ENCODE measurements around the gene CACNG4. TPM values are rescaled to one million over a fixed set of nuclear protein-coding genes. Genes with fewer than 3 reads are reported as not detected.

The CACNG4 gene
- total RNA-seq, 1 experiment from 2014 or later, result not detected

DNA sequence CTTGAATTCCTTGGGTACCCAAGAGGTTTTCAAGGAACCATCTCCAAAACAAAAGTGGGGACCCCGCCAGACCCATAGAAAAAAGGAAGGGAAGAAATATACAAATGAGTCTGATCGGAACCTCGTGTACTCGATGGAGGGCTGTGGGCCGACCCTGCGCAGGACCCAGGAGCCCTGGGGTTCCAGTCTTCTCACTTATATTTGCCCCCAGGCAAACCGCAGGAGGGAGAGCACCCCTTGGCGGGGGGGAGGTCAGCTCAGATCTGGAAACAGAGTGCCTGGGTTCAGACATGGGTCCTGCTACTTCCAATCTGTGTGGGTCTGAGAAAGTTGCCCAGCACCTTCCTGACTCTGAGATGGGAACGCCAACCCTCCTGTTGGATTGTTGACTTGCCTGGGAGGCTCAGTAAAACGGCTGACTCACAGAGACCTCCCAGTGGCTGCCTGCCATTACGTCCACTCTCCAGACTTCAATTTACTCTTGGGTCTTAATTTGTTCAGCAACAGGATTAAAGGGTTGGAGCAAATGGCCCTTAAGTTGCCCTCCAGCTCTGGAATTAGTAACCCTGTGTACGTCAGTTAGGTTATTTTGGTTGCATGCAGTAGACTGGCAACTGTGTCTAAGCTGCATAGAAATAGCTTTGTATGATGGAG, 24.9 kb upstream of the CACNG4 start:
- Histone ChIP-seq H4K20me1 (ENCODE audit: insufficient read depth, low read depth, low read length) (no peaks in the 10 kb centered on the region), H2AFZ (ENCODE audit: low read length) (no peak overlapping the region), H3K4me3 (ENCODE audit: low read length) (no peak overlapping the region), H3K9me3 (ENCODE audit: low read length) (no peaks in the 10 kb centered on the region), H3K4me2 (ENCODE audit: low read depth, low read length, poor library complexity, severe bottlenecking) (no peak overlapping the region), H3K9ac (ENCODE audit: low read length) (no peak overlapping the region), H3K27ac (ENCODE audit: low read length) (no peak overlapping the region), H3K9me2 (replicated peaks; ENCODE audit: insufficient read depth, low read length) (no peaks in the 10 kb centered on the region), H3K79me2 (ENCODE audit: low read length) (no peaks in the 10 kb centered on the region), H3K4me1 (ENCODE audit: low read length) (no peaks in the 10 kb centered on the region), H3K36me3 (ENCODE audit: insufficient read depth, low read length) (no peaks in the 10 kb centered on the region), H3K27me3 (ENCODE audit: low read length) (no peaks in the 10 kb centered on the region)
- no peak for DNase-seq

DNA sequence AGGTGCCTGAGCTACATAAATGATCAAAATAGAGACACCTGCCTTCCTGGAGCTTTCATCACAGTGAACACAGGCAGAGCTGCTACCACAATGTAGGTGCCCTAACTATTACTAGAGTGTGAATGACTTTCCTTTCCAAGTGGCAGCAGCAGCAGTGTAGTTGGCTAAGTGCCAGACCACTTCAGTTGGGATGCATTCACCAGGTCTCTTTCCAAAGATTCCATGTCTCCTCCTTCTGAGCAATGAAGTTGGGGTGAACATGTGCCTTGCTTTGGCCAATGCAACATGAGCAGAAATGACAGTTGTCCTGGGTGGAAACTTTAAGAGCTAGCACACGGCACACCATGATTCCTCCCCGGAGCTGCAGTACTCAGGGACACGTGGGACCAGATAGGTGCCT, 23.3 kb upstream of the CACNG4 start:
- no peak overlapping the region for H3K4me3 ChIP-seq (ENCODE audit: low read length)
- no peak for DNase-seq
- no peaks in the 10 kb centered on the region for H3K36me3 ChIP-seq (ENCODE audit: insufficient read depth, low read length)
- no peak overlapping the region for H3K4me2 ChIP-seq (ENCODE audit: low read depth, low read length, poor library complexity, severe bottlenecking)
- no peak overlapping the region for H2AFZ ChIP-seq (ENCODE audit: low read length)
- no peaks in the 10 kb centered on the region for H3K9me2 ChIP-seq (replicated peaks; ENCODE audit: insufficient read depth, low read length)
- no peaks in the 10 kb centered on the region for H3K9me3 ChIP-seq (ENCODE audit: low read length)
- H4K20me1 ChIP-seq (ENCODE audit: insufficient read depth, low read depth, low read length), result no peaks in the 10 kb centered on the region
- no peak overlapping the region for H3K27ac ChIP-seq (ENCODE audit: low read length)
- no peaks in the 10 kb centered on the region; the same call in 1 of the 2 replicates for H3K27me3 ChIP-seq (ENCODE audit: low read length)
- no peak overlapping the region for H3K9ac ChIP-seq (ENCODE audit: low read length)
- no peaks in the 10 kb centered on the region for H3K4me1 ChIP-seq (ENCODE audit: low read length)
- no peaks in the 10 kb centered on the region for H3K79me2 ChIP-seq (ENCODE audit: low read length)

DNA sequence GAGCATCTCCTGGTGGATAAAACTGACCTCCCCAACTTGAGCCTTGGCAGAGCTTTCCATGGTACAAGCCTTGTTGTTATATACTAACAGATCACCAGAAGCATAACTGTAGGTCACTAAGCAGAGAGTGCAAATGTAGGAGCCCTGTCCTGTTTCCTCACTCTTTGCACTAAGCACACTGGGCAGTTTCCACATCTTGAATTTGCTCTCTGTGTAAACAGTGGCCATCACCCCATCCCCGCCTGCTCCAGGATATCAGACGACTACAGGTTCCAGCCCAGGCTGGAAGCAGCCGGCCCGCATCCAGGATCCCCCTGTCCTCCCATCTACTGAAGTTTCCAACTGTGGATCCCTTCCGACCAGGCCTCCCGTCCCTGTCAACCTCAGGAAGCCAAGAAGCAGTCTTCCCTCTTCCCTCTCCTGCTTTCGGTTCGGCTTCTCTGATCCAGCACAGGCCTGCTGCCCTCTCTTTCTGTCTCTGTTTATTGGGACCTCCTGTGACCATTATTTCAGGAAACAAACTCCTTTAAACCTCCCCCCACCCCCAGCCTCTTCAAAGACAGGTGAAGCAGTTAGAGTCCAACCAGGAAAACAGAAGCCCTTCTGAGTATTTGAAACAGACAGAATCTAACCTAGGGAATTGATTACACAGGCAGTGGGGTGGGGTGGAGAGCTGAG, 22.6 kb upstream of the CACNG4 start:
- Histone ChIP-seq H2AFZ (ENCODE audit: low read length) (no peak overlapping the region), H4K20me1 (ENCODE audit: insufficient read depth, low read depth, low read length) (no peaks in the 10 kb centered on the region), H3K4me1 (ENCODE audit: low read length) (no peaks in the 10 kb centered on the region), H3K27ac (ENCODE audit: low read length) (no peak overlapping the region), H3K4me2 (ENCODE audit: low read depth, low read length, poor library complexity, severe bottlenecking) (no peak overlapping the region), H3K9ac (ENCODE audit: low read length) (no peak overlapping the region), H3K79me2 (ENCODE audit: low read length) (no peaks in the 10 kb centered on the region), H3K9me2 (replicated peaks; ENCODE audit: insufficient read depth, low read length) (no peaks in the 10 kb centered on the region), H3K36me3 (ENCODE audit: insufficient read depth, low read length) (no peaks in the 10 kb centered on the region), H3K4me3 (ENCODE audit: low read length) (no peak overlapping the region), H3K9me3 (ENCODE audit: low read length) (no peaks in the 10 kb centered on the region), H3K27me3 (ENCODE audit: low read length) (no peaks in the 10 kb centered on the region; the same call in 1 of the 2 replicates)
- no peak for DNase-seq

DNA sequence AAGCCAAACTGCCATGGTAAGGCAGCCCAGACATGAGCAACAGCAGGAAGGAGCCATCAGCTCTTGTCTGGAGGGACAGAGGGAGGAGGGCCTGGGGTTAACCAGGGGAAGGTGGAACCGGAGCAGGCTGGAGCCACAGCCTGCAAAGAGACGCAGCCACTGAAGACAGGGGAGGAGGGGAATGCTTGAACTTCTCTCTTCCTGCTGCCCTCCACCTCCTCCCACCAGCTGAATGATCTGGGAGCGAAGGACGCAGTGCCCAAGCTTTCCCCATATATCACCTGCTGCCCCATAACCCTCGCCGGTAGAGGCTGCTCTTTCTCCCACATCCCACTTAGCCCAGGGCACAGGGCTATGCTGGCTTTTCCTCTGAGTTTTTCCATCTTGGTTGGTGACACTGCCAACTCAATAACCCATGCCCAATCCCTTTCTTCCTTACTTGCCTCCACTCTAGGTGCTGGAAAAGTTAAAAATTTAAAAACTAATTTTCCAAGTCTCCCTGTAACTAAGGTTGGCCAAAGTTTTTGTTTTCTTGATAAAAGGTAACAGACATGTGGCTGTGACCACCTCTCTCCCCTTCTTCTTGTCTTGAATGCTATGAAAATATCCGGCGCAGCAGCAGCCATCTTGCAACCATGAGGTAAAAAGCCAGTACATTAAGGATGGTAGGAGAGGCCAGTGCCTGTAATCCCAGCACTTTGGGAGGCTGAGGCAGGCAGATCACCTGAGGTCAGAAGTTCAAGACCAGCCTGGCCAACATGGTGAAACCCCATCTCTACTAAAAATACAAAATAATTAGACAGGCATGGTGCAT, 21.8 kb upstream of the CACNG4 start:
- no peaks in the 10 kb centered on the region for H4K20me1 ChIP-seq (ENCODE audit: insufficient read depth, low read depth, low read length)
- H3K4me1 ChIP-seq (ENCODE audit: low read length), result no peaks in the 10 kb centered on the region
- no peaks in the 10 kb centered on the region for H3K9me3 ChIP-seq (ENCODE audit: low read length)
- H3K9ac ChIP-seq (ENCODE audit: low read length), result no peak overlapping the region
- no peaks in the 10 kb centered on the region; the same call in 1 of the 2 replicates for H3K27me3 ChIP-seq (ENCODE audit: low read length)
- H3K9me2 ChIP-seq (replicated peaks; ENCODE audit: insufficient read depth, low read length), result no peaks in the 10 kb centered on the region
- no peaks in the 10 kb centered on the region for H3K79me2 ChIP-seq (ENCODE audit: low read length)
- no peak overlapping the region for H3K4me3 ChIP-seq (ENCODE audit: low read length)
- H2AFZ ChIP-seq (ENCODE audit: low read length), result no peak overlapping the region
- no peaks in the 10 kb centered on the region for H3K36me3 ChIP-seq (ENCODE audit: insufficient read depth, low read length)
- no peak for DNase-seq
- no peak overlapping the region for H3K4me2 ChIP-seq (ENCODE audit: low read depth, low read length, poor library complexity, severe bottlenecking)
- H3K27ac ChIP-seq (ENCODE audit: low read length), result no peak overlapping the region

DNA sequence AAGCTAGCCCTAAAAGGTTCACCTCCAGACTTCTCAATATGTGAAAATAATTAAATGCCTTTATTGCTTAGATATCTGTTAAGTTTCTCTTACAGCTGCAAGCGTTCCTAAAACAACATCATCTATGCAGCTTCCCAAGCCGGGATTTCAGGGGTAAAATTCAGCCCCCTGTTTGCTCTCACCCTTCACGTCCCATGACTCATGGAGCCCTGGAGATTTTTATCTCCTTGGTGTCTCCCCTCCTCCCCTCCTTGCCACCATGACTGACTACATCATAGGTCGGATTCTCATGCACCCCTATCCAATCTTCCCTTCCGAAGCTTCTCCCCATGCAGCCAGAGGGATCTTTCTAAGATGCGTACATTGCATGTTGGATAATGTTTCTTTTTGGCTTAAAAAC, 21.0 kb upstream of the CACNG4 start:
- Histone ChIP-seq H4K20me1 (ENCODE audit: insufficient read depth, low read depth, low read length) (no peaks in the 10 kb centered on the region), H3K9me3 (ENCODE audit: low read length) (no peaks in the 10 kb centered on the region), H2AFZ (ENCODE audit: low read length) (no peak overlapping the region), H3K79me2 (ENCODE audit: low read length) (no peaks in the 10 kb centered on the region), H3K36me3 (ENCODE audit: insufficient read depth, low read length) (no peaks in the 10 kb centered on the region), H3K4me2 (ENCODE audit: low read depth, low read length, poor library complexity, severe bottlenecking) (no peak overlapping the region), H3K4me3 (ENCODE audit: low read length) (no peak overlapping the region), H3K27ac (ENCODE audit: low read length) (no peak overlapping the region), H3K27me3 (ENCODE audit: low read length) (no peaks in the 10 kb centered on the region; the same call in 1 of the 2 replicates), H3K9me2 (replicated peaks; ENCODE audit: insufficient read depth, low read length) (no peaks in the 10 kb centered on the region), H3K4me1 (ENCODE audit: low read length) (no peaks in the 10 kb centered on the region), H3K9ac (ENCODE audit: low read length) (no peak overlapping the region)
- no peak for DNase-seq

DNA sequence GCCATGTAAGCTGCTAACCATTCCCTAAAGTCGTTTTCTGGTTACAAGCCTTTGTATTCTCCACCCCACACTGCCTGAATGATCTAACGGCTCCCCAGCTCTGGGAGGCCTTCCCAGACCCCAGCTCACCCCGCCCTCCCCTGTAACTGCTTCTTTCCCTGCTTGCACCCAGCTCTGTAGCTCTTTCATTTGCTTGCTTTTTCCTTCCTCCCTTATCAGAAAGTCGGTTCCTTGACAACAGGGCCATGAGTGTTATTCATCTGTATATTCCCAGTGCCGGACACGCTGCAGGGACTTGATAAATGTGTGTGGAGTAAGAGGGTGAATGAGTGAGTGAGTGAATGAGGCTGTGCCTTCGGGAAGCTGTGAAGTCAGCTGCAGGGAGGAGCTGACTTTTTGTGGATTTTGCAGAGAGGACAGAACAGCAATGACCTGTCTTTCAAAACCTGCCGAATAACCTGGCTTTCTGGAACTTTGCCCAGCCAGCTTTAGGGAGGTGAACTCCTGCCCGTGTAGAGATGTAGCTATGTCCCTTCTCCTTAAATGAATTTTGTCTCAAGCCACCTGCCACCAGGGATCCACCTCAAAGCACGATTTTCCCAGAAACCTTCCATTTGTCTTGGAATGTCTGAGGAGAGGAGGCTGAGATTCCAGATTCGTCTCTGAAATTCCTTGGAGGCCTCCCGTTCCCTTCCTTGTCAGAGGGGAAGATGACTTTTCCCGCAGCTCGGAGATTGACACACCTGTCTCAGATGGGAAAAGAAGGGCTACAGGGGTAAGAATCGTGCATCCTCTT, 20.0 kb upstream of the CACNG4 start:
- no peak for DNase-seq
- H3K27me3 ChIP-seq (ENCODE audit: low read length), result no peaks in the 10 kb centered on the region; the same call in 1 of the 2 replicates
- H3K36me3 ChIP-seq (ENCODE audit: insufficient read depth, low read length), result no peaks in the 10 kb centered on the region
- no peaks in the 10 kb centered on the region for H3K79me2 ChIP-seq (ENCODE audit: low read length)
- H3K4me2 ChIP-seq (ENCODE audit: low read depth, low read length, poor library complexity, severe bottlenecking), result no peak overlapping the region
- H3K27ac ChIP-seq (ENCODE audit: low read length), result no peak overlapping the region
- H3K4me3 ChIP-seq (ENCODE audit: low read length), result no peak overlapping the region
- no peaks in the 10 kb centered on the region for H3K9me3 ChIP-seq (ENCODE audit: low read length)
- no peak overlapping the region for H3K9ac ChIP-seq (ENCODE audit: low read length)
- no peaks in the 10 kb centered on the region for H3K4me1 ChIP-seq (ENCODE audit: low read length)
- no peak overlapping the region for H2AFZ ChIP-seq (ENCODE audit: low read length)
- H3K9me2 ChIP-seq (replicated peaks; ENCODE audit: insufficient read depth, low read length), result no peaks in the 10 kb centered on the region
- H4K20me1 ChIP-seq (ENCODE audit: insufficient read depth, low read depth, low read length), result no peaks in the 10 kb centered on the region

DNA sequence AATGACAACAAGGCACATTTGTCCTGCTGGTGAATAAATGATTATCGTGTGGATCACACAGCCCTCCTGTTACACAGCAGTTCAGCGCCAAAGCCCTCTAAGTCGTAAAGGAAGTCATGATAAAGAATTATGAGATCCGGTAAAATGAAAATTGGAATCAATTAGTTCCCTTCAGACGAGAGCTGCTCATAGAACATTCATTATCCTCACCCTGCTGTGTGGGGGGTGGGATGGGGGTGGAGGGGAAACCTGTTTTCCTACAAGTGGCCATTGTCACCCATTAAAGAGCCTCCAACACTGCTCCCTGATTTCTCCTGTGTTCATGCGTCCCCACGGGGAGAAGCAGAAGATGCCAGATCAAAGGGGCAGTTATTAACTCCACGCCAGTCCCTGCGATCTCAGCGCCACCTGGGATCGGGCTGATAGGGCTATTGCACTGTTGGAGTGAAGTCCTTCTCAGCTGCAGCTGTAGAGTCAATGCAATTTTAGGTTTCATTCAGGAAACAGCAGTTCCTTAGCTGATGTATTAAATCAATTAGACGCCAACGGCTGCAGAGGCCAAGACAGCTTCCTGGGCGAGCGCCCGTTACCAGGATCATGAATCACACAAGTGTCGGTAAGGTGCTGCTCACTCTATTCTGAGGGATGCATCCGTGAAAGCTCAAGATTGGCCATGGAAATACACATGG, 19.2 kb upstream of the CACNG4 start:
- Histone ChIP-seq H3K9me2 (replicated peaks; ENCODE audit: insufficient read depth, low read length) (no peaks in the 10 kb centered on the region), H3K4me3 (ENCODE audit: low read length) (no peak overlapping the region), H4K20me1 (ENCODE audit: insufficient read depth, low read depth, low read length) (no peaks in the 10 kb centered on the region), H3K27me3 (ENCODE audit: low read length) (no peaks in the 10 kb centered on the region; the same call in 1 of the 2 replicates), H3K4me2 (ENCODE audit: low read depth, low read length, poor library complexity, severe bottlenecking) (no peak overlapping the region), H2AFZ (ENCODE audit: low read length) (no peak overlapping the region), H3K36me3 (ENCODE audit: insufficient read depth, low read length) (no peaks in the 10 kb centered on the region), H3K9me3 (ENCODE audit: low read length) (no peaks in the 10 kb centered on the region), H3K79me2 (ENCODE audit: low read length) (no peaks in the 10 kb centered on the region), H3K4me1 (ENCODE audit: low read length) (no peaks in the 10 kb centered on the region), H3K9ac (ENCODE audit: low read length) (no peak overlapping the region), H3K27ac (ENCODE audit: low read length) (no peak overlapping the region)
- no peak for DNase-seq
